ENCODE data around the gene MACROD2. TPM values are rescaled to one million over a fixed set of nuclear protein-coding genes. Genes with fewer than 3 reads are reported as not detected.

MACROD2 gene
- total and polyA plus RNA-seq, 11 donors = 0.54 to 5.4 (median 2.4) TPM

DNA sequence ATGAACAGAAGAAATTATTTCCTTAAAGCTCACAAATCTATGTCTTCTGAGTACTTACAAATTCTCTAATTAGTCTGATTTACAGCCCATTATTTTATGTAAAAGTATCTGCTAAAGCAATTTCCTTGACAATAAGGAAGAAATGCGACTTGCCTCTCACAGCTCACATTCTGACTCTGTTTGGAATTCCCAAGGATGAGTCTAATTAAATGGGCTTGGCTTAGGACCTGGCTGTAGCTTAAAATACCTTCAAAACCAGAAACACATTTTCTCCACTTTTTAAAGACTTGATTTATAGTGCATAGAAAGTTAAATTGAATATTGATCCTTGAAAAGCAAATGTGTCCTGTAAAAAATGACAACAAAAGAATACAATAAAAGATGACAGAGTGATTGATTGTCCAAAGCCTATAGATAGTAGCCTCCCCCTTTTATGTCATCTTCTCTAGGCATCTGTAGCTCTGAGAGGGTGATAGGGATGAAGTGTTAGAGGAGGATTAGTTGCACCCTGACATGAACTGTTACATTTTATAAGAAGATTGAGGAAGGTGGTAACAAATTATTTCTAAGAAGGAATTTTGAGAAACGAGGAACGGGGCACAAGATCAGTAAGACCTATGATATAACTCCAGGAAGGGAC, 118.9 kb downstream of the MACROD2 start:
- WGBS, 4 donors = 69 to 78% (median 77%) methylated on average over 3 of the region's 3 CpGs
- H3K4me3 ChIP-seq = no peak overlapping the region
- H3K36me3 ChIP-seq = no peaks in the 10 kb centered on the region
- no peak for TF ChIP-seq POLR2A (IDR thresholded peaks at IDR 0.05)
- TF ChIP-seq, protein P1, sequence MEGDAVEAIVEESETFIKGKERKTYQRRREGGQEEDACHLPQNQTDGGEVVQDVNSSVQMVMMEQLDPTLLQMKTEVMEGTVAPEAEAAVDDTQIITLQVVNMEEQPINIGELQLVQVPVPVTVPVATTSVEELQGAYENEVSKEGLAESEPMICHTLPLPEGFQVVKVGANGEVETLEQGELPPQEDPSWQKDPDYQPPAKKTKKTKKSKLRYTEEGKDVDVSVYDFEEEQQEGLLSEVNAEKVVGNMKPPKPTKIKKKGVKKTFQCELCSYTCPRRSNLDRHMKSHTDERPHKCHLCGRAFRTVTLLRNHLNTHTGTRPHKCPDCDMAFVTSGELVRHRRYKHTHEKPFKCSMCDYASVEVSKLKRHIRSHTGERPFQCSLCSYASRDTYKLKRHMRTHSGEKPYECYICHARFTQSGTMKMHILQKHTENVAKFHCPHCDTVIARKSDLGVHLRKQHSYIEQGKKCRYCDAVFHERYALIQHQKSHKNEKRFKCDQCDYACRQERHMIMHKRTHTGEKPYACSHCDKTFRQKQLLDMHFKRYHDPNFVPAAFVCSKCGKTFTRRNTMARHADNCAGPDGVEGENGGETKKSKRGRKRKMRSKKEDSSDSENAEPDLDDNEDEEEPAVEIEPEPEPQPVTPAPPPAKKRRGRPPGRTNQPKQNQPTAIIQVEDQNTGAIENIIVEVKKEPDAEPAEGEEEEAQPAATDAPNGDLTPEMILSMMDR (IDR thresholded peaks at IDR 0.05) = no peak
- DNase-seq (no peak), ATAC-seq (no peak)
- no peaks in the 10 kb centered on the region for H3K27me3 ChIP-seq
- intact Hi-C loops (cut with DNase I) = no loop called here
- H3K27ac ChIP-seq = no peak overlapping the region
- peaks cover 0 to 13% (median 4%) of the 10 kb centered on the region in 12 donors for H3K9me3 ChIP-seq
- H3K4me1 ChIP-seq = no peaks in the 10 kb centered on the region

DNA sequence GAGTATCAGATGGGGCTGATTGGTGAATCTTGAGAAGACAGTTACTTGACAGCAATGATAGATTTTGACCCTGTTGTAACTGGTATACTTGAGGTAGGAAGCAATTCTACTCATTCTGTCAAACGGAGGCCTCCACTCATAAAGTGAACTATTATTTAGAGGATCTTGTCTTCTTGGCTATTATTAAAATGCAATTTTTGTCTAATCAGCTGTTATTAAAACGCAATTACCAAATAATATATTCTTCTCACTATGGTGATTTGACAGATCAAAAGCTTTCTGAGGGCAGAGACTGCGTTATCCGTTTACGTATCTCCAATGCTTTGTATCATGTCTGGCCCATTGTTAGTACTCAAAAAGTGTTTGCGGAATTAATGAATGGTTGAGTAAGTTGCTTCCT, 120.7 kb downstream of the MACROD2 start:
- no peak overlapping the region for H3K4me3 ChIP-seq
- TF ChIP-seq, protein P1 (IDR thresholded peaks at IDR 0.05) = no peak
- TF ChIP-seq POLR2A (IDR thresholded peaks at IDR 0.05) = no peak
- no peaks in the 10 kb centered on the region for H3K4me1 ChIP-seq
- H3K27me3 ChIP-seq = no peaks in the 10 kb centered on the region
- WGBS, 4 donors = 91 to 94% (median 91%) methylated on average over 6 of the region's 6 CpGs
- DNase-seq (no peak), ATAC-seq (no peak)
- no peaks in the 10 kb centered on the region for H3K36me3 ChIP-seq
- peaks cover 0 to 5% (median 0%) of the 10 kb centered on the region in 12 donors for H3K9me3 ChIP-seq
- no peak overlapping the region for H3K27ac ChIP-seq
- intact Hi-C loops (cut with DNase I) = no loop called here

DNA sequence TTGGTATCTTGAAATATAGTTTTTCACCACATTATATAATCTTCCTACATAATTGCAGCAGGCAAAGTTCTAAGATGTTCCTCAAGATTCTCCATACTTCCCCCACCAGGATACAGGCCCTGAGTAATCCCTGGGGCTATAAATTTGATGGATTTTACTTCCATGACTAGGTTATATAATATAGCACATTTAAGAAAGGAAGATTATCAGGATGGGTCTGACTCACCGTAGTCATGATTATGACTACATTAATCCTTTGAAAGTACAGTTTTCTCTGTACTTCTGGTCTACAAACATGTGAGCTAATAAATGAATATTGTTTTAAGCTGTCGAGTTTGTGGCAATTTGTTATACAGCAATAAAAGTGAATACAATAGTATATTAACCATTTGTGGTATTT, 122.5 kb downstream of the MACROD2 start:
- Histone ChIP-seq H3K27ac (no peak overlapping the region), H3K9me3 (peaks cover 0 to 5% (median 0%) of the 10 kb centered on the region in 12 donors), H3K36me3 (no peaks in the 10 kb centered on the region), H3K4me3 (no peak overlapping the region), H3K4me1 (no peaks in the 10 kb centered on the region), H3K27me3 (no peaks in the 10 kb centered on the region)
- TF ChIP-seq, protein P1 (IDR thresholded peaks at IDR 0.05) = no peak
- TF ChIP-seq POLR2A (IDR thresholded peaks at IDR 0.05) = no peak
- WGBS, 4 donors = 74 to 87% (median 83%) methylated on average over 2 of the region's 2 CpGs
- DNase-seq = no peak
- intact Hi-C loops (cut with DNase I) = no loop called here
- ATAC-seq = no peak

DNA sequence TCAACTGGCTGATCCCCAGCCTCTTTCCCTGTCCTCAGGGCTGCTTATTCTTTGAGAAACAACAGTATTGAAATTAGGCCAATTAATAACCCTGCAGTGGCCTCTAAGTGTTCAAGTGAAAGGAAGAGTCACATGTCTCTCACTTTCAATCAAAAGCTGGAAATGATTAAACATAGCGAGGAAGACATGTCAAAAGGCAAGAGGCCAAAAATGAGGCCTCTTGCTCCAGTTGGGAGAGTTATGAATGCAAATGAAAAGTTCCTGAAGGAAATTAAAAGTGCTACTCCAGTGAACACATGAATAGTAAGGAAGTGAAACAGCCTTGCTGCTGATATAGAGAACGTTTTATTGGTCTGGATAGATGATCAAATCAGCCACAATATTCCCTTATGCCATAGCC, 131.5 kb downstream of the MACROD2 start:
- DNase-seq (no peak), ATAC-seq (no peak)
- H3K4me3 ChIP-seq = no peak overlapping the region
- H3K27me3 ChIP-seq = no peaks in the 10 kb centered on the region
- H3K9me3 ChIP-seq = peaks cover 0 to 7% (median 0%) of the 10 kb centered on the region in 12 donors
- no peak overlapping the region for H3K27ac ChIP-seq
- H3K36me3 ChIP-seq = no peaks in the 10 kb centered on the region
- no peaks in the 10 kb centered on the region for H3K4me1 ChIP-seq
- 40 to 60% (median 52%) methylated on average over 2 of the region's 2 CpGs for WGBS, 4 donors
- TF ChIP-seq, protein P1 (IDR thresholded peaks at IDR 0.05) = no peak
- no peak for TF ChIP-seq POLR2A (IDR thresholded peaks at IDR 0.05)
- intact Hi-C loops (cut with DNase I) = no loop called here
